WI38 (cell line): ENCODE data around the gene MASTL.

Experiments
- H3K4me3 ChIP-seq: 2 replicates; pipeline ENCODE4 v1.5.1; 2011; ENCODE audit warnings: low read depth, mild to moderate bottlenecking, control low read depth, low read length
- CTCF ChIP-seq: IDR thresholded peaks from 2 replicates; pipeline ENCODE4 v1.5.1; 2012; ENCODE audit warnings: low read depth, mild to moderate bottlenecking, control low read depth, low read length

MASTL gene

GRCh38 chr10:27150261-27150660, 4.9 kb upstream of the MASTL start:
- no peak for TF ChIP-seq CTCF
- H3K4me3 ChIP-seq: no peak overlapping the region

DNA sequence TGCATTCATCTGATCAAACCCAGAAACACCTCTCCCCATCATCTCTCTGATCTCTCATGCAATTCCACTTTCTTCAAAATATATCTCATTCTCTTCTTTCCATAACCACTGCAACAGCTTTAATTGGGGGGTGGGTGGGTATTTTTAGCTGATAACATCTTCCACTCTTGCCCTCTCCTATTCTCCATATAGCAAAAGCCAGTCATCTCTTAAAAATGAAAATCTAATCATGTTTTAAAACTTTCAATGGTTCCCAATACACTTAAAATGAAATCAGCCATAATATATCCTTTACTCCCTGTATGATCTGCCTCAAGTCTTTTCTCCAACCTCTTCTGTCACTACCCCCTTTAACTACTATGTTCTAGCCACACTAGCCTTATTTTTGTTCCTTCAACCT, 2.5 kb upstream of the MASTL start:
- TF ChIP-seq CTCF: no peak
- peak overlapping the region; percentile 81 for H3K4me3 ChIP-seq

GRCh38 chr10:27153329-27153728, 1.8 kb upstream of the MASTL start:
- H3K4me3 ChIP-seq: peak overlapping the region; percentile 81
- no peak for TF ChIP-seq CTCF

GRCh38 chr10:27153845-27154193, 1.3 kb upstream of the MASTL start:
- TF ChIP-seq CTCF: no peak

DNA sequence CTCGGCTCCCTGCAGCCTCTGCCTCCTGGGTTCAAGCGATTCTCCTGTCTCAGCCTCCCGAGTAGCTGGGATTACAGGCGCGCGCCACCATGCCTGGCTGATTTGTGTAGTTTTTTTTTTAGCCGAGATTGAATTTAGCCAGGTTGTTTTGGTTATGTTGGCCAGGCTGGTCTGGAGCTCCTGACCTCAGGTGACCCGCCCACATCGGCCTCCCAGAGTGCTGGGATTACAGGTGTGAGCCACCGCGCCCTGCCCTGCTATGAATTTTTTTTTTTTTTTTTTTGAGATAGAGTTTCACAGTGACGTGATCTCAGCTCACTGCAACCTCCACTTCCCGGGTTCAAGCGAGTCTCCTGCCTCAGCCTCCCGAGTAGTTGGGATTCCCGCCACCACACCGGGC, 1.4 kb downstream of the MASTL start:
- H3K4me3 ChIP-seq: peak overlapping the region; percentile 81

More at GRCh38 chr10:27153845-27154193, 1.3 kb upstream of the MASTL start:
- H3K4me3 ChIP-seq: peak overlapping the region; percentile 81

DNA sequence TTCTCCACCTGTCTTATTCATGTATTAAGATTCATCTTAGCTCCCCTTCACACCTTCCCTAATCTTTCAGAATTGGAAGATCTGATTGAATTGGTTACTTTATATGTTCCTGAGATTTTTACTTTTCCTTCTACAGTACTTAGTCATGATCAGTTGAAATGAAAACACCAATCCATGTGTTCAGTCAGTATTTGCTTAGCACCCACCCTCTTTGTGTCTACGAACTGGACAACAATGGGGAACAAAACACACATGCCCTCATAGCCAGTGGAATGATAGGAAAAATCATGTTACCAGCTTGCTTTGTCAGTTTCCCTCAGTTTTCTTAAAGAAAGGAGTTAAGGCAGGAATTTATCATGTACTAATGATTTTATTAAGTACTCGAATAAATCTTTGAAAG, 2.0 kb downstream of the MASTL start:
- no peak overlapping the region for H3K4me3 ChIP-seq
- TF ChIP-seq CTCF: no peak

DNA sequence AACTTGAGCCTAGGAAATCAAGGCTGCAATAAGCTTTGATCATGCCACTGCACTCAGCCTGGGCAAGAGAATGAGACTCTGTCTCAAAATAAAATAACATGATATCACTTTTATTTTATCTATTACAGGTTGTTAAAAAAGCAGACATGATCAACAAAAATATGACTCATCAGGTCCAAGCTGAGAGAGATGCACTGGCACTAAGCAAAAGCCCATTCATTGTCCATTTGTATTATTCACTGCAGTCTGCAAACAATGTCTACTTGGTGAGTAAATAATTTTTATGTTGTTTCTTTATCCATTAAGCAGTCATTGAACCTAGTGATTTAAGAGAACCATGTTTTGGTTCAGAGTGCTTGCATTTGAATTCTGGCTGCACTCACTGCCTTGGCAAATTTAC, 3.3 kb downstream of the MASTL start:
- H3K4me3 ChIP-seq: no peak overlapping the region
- TF ChIP-seq CTCF: no peak

DNA sequence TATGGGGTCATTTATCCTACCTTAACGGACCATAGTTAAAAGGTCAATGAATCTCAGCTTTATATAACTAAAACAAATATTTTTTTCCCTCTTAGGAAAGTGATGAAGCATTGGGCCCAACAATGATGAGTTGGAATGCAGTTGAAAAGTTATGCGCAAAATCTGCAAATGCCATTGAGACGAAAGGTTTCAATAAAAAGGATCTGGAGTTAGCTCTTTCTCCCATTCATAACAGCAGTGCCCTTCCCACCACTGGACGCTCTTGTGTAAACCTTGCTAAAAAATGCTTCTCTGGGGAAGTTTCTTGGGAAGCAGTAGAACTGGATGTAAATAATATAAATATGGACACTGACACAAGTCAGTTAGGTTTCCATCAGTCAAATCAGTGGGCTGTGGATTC, 14.7 kb downstream of the MASTL start:
- TF ChIP-seq CTCF: no peak
- H3K4me3 ChIP-seq: no peak overlapping the region
